ENCODE measurements around the gene ALDH1A1. TPM values are rescaled to one million over a fixed set of nuclear protein-coding genes. Genes with fewer than 3 reads are reported as not detected.

ALDH1A1 gene
- total and polyA plus RNA-seq, 3 donors from 2014 or later: 307 to 474 (median 337) TPM

DNA sequence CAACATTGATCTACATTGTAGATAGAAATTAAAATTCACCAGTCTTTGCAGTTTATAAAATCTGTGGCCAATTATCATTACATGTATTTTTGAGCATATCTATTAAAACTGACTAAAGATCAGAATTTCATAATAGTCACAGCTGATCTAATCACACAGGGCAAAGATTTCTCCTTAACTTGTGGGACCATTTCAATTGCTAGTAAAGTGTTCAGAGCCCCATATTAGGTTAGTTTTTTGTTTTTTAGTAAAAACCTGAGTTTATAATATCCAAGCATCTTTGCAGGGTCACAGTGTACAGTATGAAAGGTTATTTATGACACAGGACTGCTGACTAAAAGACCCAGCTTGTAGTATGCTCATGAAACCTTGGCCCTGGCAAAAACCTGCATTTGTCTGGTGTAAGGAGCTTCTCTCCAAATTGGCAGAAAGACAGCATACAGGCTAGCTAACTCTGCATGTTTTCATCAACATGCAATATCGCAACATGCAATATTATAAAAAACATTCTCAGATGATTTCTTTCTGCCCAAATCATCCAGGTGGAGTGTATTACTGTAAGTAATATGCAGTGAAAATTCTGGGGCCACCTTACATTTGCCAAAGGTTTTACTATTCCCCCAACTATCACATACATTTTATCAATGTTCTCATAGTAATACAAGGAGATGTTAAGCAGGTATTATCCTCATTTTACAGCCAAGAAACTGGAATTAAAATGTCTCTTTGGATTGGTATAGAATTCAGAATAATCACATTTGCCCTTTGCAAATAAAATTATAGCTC is 37.7 kb upstream of the ALDH1A1 start:
- WGBS, 2 donors: 85 to 92% methylated on average over 1 of the region's 1 CpG
- H3K36me3 ChIP-seq (ENCODE audit: low read depth, missing control alignments): no peaks in the 10 kb centered on the region
- intact Hi-C loops (cut with DNase I; ENCODE audit: low total_unique reads): no loop called here
- H3K27ac ChIP-seq: no peak overlapping the region
- TF ChIP-seq, protein P1, sequence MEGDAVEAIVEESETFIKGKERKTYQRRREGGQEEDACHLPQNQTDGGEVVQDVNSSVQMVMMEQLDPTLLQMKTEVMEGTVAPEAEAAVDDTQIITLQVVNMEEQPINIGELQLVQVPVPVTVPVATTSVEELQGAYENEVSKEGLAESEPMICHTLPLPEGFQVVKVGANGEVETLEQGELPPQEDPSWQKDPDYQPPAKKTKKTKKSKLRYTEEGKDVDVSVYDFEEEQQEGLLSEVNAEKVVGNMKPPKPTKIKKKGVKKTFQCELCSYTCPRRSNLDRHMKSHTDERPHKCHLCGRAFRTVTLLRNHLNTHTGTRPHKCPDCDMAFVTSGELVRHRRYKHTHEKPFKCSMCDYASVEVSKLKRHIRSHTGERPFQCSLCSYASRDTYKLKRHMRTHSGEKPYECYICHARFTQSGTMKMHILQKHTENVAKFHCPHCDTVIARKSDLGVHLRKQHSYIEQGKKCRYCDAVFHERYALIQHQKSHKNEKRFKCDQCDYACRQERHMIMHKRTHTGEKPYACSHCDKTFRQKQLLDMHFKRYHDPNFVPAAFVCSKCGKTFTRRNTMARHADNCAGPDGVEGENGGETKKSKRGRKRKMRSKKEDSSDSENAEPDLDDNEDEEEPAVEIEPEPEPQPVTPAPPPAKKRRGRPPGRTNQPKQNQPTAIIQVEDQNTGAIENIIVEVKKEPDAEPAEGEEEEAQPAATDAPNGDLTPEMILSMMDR (IDR thresholded peaks at IDR 0.05): no peak
- no peak for TF ChIP-seq POLR2A (IDR thresholded peaks at IDR 0.05)
- DNase-seq: no peak
- no peaks in the 10 kb centered on the region for H3K4me1 ChIP-seq
- no peaks in the 10 kb centered on the region for H3K9me3 ChIP-seq
- H3K27me3 ChIP-seq: no peaks in the 10 kb centered on the region
- H3K4me3 ChIP-seq: no peak overlapping the region

DNA sequence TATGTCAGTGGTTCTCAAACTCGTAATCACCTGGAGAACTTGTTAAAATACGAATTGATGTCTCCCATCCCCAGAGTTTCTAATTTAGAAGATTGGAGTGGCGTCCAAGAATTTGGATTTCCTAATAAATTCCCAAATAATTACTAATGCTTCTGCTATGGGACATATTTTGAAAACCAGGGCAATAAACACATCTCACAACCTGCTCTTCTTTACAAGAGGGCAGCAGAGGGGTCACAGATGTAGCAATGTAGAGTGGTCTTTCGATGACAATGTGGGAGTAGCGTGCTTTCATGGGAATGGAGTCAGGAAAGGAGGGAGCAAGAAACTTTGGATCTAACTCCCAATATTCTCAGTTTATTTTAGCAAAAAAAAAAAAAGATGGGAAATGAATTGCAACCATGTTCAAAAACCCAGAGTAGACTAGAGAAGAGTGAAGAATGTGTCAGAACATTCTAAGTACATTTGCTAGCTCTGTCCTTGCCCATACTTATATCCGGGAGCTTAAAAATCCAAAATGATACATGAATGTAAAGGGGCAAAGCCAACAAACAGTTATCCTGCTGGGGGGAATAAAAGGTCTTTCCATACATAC is 33.8 kb upstream of the ALDH1A1 start:
- no peak overlapping the region for H3K27ac ChIP-seq
- DNase-seq: no peak

GRCh38 chr9:72985746-72986145 is 32.9 kb upstream of the ALDH1A1 start:
- Histone ChIP-seq H3K36me3 (ENCODE audit: low read depth, missing control alignments) (no peaks in the 10 kb centered on the region), H3K4me3 (no peak overlapping the region), H3K4me1 (no peaks in the 10 kb centered on the region), H3K27me3 (no peaks in the 10 kb centered on the region), H3K27ac (no peak overlapping the region), H3K9me3 (no peaks in the 10 kb centered on the region)
- WGBS, 2 donors: 76 to 81% methylated on average over 3 of the region's 3 CpGs
- intact Hi-C loops (cut with DNase I; ENCODE audit: low total_unique reads): no loop called here
- no peak for DNase-seq
- TF ChIP-seq, protein P1 (IDR thresholded peaks at IDR 0.05): no peak
- TF ChIP-seq POLR2A (IDR thresholded peaks at IDR 0.05): no peak

More for the DNA sequence above, 33.8 kb upstream of the ALDH1A1 start:
- H3K9me3 ChIP-seq: no peaks in the 10 kb centered on the region
- no peak overlapping the region for H3K4me3 ChIP-seq
- intact Hi-C loops (cut with DNase I; ENCODE audit: low total_unique reads): no loop called here
- H3K4me1 ChIP-seq: no peaks in the 10 kb centered on the region
- H3K36me3 ChIP-seq (ENCODE audit: low read depth, missing control alignments): no peaks in the 10 kb centered on the region
- WGBS, 2 donors: 96 to 98% methylated on average over 6 of the region's 6 CpGs
- no peaks in the 10 kb centered on the region for H3K27me3 ChIP-seq
- no peak for TF ChIP-seq POLR2A (IDR thresholded peaks at IDR 0.05)
- TF ChIP-seq, protein P1 (IDR thresholded peaks at IDR 0.05): no peak

GRCh38 chr9:72984991-72985390 is 32.1 kb upstream of the ALDH1A1 start:
- WGBS, 2 donors: 68 to 78% methylated on average over 3 of the region's 3 CpGs
- H3K4me1 ChIP-seq: no peaks in the 10 kb centered on the region
- TF ChIP-seq, protein P1 (IDR thresholded peaks at IDR 0.05): no peak
- TF ChIP-seq POLR2A (IDR thresholded peaks at IDR 0.05): no peak
- no peak overlapping the region for H3K27ac ChIP-seq
- no peak for DNase-seq
- no peak overlapping the region for H3K4me3 ChIP-seq
- intact Hi-C loops (cut with DNase I; ENCODE audit: low total_unique reads): no loop called here
- H3K9me3 ChIP-seq: no peaks in the 10 kb centered on the region
- no peaks in the 10 kb centered on the region for H3K36me3 ChIP-seq (ENCODE audit: low read depth, missing control alignments)
- no peaks in the 10 kb centered on the region for H3K27me3 ChIP-seq
